CD4-positive, alpha-beta T cell treated with Interleukin-15 for 4 hours (primary cell): ENCODE results near the gene COL2A1.

Experiments used
- DNase-seq: peaks from one replicate; pipeline ENCODE4 v3.0.0-alpha.2; 2020; ENCODE audit warnings: low spot score

Gene COL2A1

DNA sequence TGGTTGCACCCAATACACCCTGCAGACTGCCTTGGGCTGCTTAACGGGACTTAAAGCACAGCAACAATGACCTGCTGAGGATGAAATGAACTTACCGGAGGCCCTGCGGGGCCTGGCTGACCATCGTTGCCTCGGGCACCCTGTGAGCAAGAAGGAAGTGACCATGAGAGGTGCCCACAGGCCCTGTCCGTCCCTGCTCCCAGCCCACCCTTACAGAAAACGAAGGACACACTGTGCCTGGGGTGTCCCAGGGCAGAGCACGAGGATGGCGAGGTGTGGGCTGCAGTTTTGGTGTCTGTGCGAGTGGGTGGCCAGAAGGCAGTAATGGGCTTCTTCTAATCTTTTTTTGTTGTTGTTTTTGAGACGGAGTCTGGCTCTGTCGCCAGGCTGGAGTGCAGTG is 14.6 kb downstream of the COL2A1 start:
- DNase-seq: no peak

GRCh38 chr12:47989023-47989417 is 15.3 kb downstream of the COL2A1 start:
- no peak for DNase-seq

- DNase-seq: no peak
Measured at GRCh38 chr12:47988073-47989022, 15.9 kb downstream of the COL2A1 start.

DNA sequence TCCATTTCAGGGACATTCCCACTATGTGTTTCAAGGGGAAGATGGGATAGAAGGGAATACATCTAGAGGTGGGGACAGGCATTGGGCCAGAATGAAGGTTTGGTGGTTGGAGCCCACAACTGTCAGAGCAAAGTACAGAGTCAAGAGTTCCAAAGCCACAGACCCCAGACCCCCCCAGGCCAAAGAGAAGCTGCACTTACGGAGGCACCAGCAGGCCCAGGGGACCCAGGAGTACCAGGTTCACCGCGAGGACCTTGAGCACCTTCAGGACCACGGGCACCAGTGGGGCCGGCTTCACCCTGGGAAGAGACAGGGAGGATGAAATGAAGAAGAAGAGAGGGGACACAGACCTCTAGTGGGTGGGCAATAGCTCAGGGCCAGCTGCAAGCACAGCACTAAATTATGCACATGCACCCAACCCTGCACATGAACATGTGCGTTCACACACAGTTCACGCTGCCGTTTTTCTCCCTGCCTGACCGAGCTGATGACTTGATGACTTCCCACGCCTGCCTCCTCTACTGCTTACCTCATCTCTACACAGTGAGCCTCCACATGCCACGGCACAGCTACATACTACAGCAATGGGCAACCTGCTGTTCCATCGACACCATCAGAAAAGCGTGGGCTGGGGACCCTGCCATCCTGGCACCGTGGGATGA is 16.7 kb downstream of the COL2A1 start:
- no peak for DNase-seq

DNA sequence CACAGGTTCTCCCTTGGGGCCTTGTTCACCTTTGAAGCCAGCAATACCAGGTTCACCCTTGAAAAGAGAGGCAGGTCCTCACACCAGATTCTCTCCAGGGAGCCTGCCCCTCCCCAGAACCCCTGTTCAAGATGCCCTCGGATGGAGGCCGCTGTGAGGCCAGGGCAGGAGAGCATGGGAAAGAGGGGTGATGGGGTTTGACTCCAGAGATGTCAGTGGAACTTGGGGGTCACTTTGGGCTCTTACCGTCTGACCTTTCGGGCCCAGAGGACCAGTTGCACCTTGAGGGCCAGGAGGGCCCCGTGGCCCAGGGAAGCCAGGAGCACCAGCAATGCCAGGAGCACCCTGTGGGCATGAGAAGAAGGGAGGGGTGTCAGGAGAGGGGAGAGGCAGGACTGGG is 17.4 kb downstream of the COL2A1 start:
- no peak for DNase-seq

DNA sequence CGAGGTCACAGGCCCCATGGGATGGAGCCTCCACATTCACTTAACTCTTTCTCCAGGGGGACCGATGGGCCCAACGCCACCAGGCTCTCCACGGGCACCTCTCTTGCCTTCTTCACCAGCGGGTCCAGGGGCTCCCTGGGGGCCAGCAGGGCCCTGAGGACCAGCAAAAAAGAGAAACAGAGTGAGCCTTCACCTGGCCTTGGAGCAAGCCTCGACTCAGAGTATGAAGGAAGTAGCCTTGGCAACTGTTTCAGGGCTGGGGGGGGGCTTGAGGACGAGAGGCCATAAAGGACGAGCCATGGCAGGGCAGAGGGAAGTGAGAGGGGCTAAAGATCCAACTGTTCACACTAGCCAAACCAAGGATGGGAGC is 18.0 kb downstream of the COL2A1 start:
- no peak for DNase-seq

- DNase-seq: no peak
Measured at GRCh38 chr12:47985596-47986290, 18.5 kb downstream of the COL2A1 start.

- DNase-seq: no peak
Measured at GRCh38 chr12:47984331-47984801, 19.9 kb downstream of the COL2A1 start.

DNA sequence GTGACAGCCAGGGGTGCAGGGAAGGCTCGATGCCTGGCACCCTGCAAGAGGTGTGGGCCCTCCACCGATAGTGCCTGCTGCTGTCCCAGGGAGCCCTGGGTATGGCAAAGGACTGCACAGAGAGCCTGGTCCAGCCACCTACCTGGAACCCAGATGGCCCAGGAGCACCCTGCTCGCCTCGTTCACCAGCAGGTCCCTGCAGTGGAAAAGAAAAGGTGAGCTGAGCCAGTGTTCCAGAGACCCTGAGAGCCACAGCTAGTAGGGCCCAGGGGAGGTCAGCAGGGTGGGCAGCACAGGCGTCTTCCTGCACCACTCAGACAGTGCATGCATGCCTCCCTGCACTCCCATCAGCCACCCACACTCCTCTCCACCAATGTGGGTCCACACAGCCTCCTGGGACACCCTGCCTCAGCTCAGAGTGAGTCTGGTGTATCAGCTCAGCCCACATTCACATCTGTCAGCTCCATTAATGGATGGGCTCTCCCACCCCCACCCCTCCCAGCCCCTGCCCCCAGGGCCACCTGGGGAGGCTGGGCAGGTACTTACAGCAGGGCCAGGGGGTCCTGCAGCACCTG is 20.6 kb downstream of the COL2A1 start:
- DNase-seq: no peak

GRCh38 chr12:47982770-47983169 is 21.5 kb downstream of the COL2A1 start:
- DNase-seq: no peak

GRCh38 chr12:47982311-47982710 is 22.0 kb downstream of the COL2A1 start:
- no peak for DNase-seq

DNA sequence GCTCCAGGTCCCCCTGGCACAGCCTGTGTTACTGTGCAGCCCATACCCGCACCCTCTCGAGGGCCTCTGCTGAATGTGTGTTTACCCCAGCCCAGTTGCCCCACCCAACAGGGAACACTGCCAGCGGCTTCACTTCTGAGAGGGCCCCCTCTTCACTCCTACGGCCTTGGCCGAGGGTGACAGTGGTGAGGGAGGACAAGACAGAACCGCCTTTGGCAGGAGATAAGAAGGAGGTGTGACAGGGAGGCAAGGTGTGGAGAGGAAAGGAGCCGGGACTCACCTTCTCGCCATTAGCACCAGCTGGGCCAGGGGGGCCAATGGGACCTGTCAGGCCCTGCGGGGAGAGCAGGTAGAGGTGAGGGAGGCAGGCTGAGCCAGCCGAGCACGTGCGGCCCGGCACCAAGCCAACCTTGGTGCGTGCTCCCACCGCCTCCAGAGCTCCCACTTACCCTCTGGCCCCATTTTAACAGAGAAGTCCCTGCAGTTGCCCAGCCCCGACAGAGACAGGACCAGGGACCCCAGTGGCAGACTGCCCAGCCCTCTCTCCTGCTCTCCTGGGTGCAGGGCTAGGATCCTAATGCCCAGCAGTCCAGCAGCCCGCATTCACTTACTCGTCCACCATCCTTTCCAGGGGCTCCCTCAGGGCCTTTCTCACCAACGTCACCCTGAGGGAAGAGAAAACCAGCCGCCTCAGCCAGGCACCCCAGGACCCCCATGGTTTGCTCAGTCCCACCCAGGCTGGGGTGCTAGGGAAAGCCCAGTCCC is 22.6 kb downstream of the COL2A1 start:
- no peak for DNase-seq

- no peak for DNase-seq
Measured at GRCh38 chr12:47980779-47981495, 23.3 kb downstream of the COL2A1 start.

DNA sequence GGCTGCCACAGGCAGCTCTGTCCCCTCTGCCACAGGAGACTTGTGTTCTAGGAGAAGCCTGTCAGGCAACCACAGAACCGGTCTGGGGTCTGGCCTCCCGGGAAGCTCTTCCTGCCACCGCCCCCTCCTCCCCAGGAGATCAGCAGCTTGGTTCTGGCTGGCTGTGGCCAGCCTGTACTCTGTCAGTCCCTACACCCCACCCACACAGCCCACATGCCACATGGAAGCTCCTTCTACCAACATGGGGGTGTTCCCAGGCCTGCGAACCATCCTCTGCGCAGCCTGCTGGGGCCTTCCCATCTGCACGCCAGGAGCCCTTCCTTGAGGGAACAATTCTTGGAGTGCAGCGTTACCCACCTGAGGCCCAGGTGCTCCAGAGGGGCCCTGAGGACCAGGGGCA is 24.1 kb downstream of the COL2A1 start:
- DNase-seq: no peak

- no peak for DNase-seq
Measured at GRCh38 chr12:47979686-47980085, 24.6 kb downstream of the COL2A1 start.

DNA sequence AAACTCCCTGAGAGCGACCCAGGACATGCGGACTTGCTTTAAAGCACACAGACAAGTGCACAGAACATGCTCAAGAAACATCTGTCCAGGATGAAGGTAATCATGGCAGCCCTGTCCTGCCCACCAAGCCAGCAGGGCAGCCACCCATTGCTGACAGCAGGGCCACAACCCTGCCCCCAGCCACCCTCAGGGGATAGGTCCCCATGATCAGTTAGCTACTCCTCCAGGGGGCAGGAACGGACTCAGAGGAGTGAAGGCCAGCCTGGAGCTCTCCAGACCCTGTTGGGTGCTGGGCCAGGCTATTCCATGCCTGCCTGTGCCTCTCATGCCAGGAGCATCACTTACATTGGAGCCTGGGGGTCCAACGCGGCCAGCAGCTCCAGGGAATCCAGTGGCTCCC is 25.1 kb downstream of the COL2A1 start:
- DNase-seq: no peak

GRCh38 chr12:47978598-47978873 is 25.7 kb downstream of the COL2A1 start:
- no peak for DNase-seq

DNA sequence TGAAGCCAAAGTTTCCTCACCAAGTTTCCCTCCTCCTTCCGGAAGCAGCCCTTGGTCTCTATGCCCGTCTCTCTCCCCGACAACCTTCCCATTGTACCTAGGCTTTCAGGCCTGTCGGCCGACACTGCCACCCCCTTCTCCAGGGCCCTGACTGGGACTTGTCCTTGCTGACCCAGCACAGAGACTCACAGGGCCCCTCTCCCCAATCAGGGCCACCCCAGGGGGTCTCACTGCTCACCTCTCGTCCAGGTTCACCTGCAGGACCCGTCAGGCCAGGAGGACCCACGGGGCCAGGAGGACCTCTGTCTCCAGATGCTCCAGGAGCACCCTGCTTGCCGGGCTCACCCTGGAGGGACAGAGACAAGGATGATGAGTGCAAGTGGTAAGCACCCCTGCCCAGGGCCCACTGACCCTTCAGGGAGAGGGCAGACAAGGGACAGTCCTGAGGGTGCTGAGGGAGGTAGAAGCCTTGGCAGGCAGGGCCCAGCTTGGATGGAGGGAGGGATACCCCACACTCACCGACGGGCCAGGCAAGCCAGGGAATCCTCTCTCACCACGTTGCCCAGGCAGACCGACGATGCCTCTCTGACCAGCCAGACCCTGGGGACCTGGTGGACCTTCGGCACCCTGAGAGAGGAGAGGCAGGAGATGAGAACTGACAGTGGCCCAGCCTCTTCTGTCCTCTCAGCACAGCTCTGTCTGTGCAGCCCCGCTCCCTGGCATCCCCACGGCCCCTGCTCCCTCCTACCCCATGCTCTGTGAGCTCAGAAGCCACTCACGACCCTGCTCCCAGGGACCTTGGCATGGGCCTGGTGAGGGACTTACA is 26.3 kb downstream of the COL2A1 start:
- DNase-seq: no peak

DNA sequence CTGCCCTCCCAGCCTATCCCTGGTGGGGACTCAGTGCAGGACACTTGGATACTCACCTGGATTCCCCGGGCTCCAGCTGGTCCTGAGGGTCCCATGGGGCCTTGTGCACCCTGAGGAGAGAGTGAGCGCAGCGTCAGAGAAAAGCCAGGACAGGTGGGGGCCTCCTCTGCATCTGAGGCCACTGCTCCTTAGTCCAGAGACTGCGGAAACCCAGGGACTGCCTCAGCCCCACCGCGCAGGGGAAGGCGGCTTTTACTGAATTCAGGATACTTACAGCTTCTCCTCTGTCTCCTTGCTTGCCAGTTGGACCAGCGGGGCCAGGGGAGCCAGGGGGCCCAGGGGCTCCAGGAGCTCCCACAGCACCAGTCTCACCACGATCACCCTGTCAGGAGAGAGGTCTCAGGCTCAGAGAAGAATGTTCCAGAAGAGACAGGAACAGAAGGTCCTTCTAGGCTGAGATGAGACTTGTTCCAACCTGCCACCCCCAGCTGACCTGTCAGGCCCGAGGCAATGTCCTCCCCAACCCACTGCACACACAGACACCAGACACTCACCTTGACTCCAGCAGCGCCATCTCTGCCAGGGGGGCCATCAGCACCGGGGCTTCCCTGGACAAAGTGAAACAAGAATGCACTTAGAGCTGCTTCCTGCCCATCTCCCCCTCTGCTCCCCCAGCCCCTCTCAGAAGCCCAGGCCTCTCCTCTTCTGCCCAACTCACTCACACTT is 27.1 kb downstream of the COL2A1 start:
- no peak for DNase-seq

- no peak for DNase-seq
Measured at GRCh38 chr12:47975816-47976215, 28.5 kb downstream of the COL2A1 start.
